NT2/D1 (cell line): ENCODE data around the gene TEC.

Experiments
- YY1 ChIP-seq: IDR thresholded peaks from 2 replicates; pipeline ENCODE4 v1.6.1; 2011; ENCODE audit not compliant: insufficient read length, insufficient read depth
- ZNF274 ChIP-seq: IDR thresholded peaks from 2 replicates; pipeline ENCODE4 v1.6.1; 2011; ENCODE audit warnings: mild to moderate bottlenecking, low read depth, low read length

DNA sequence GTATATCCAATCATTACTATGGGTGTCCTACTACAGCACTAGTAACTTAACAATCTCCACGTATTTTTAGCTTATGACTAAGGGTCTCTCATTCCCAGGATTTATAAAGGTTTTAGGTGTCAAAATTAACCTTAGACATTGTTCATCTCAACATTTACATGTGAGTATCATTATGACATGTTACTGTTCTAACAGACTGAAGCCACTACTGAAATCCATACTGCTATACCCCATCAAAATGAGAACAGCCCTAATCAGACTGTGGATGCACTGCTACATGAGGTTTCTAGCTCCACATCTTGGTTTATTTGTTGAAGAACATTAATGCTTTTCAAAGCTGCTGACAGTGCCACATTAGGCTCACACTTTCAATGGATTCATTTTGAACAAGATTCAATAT, 100.0 kb downstream of the TEC start:
- TF ChIP-seq YY1 (no peak), ZNF274 (no peak)
